Activated CD8-positive, alpha-beta memory T cell treated with anti-CD3 and anti-CD28 coated beads, Interleukin-2, amount 50 U/mL, for 24 hours (primary cell): ENCODE measurements around the gene SLC16A10.
"Not testable (repeated sequence)": the region's sequence is repeated elsewhere in the genome, so short reads cannot be mapped to it uniquely, and the experiment has no call there.

ENCODE experiments used
- DNase-seq: peaks from one replicate; pipeline ENCODE4 v3.0.0-alpha.2; 2020; ENCODE audit errors: extremely low read depth

Gene SLC16A10

GRCh38 chr6:111187874-111188273 is 100.6 kb downstream of the SLC16A10 start:
- DNase-seq: no peak

GRCh38 chr6:111189666-111190210 is 102.4 kb downstream of the SLC16A10 start:
- DNase-seq: not testable (repeated sequence)

- no peak for DNase-seq
These were observed 103.3 kb downstream of the SLC16A10 start for GRCh38 chr6:111190637-111191036.

- not testable (repeated sequence) for DNase-seq
These were observed 103.8 kb downstream of the SLC16A10 start for GRCh38 chr6:111191136-111191535.

- no peak for DNase-seq
These were observed 105.7 kb downstream of the SLC16A10 start for GRCh38 chr6:111192911-111193555.

- DNase-seq: no peak
These were observed 108.4 kb downstream of the SLC16A10 start for GRCh38 chr6:111195656-111196055.

- no peak for DNase-seq
These were observed 111.5 kb downstream of the SLC16A10 start for GRCh38 chr6:111198841-111199240.

- no peak for DNase-seq
These were observed 112.6 kb downstream of the SLC16A10 start for GRCh38 chr6:111199935-111200334.

- DNase-seq: no peak
These were observed 113.3 kb downstream of the SLC16A10 start for GRCh38 chr6:111200350-111201243.

GRCh38 chr6:111201244-111201554 is 113.9 kb downstream of the SLC16A10 start:
- no peak for DNase-seq

- DNase-seq: no peak
These were observed 114.5 kb downstream of the SLC16A10 start for GRCh38 chr6:111201764-111202163.

- not testable (repeated sequence) for DNase-seq
These were observed 116.2 kb downstream of the SLC16A10 start for GRCh38 chr6:111203539-111203938.

GRCh38 chr6:111204305-111204704 is 117.0 kb downstream of the SLC16A10 start:
- no peak for DNase-seq

- no peak for DNase-seq
These were observed 117.6 kb downstream of the SLC16A10 start for GRCh38 chr6:111204881-111205280.

GRCh38 chr6:111205502-111205901 is 118.2 kb downstream of the SLC16A10 start:
- no peak for DNase-seq

GRCh38 chr6:111207141-111207858 is 120.0 kb downstream of the SLC16A10 start:
- DNase-seq: no peak

- no peak for DNase-seq
These were observed 121.6 kb downstream of the SLC16A10 start for GRCh38 chr6:111208933-111209332.

GRCh38 chr6:111210194-111210728 is 123.0 kb downstream of the SLC16A10 start:
- no peak for DNase-seq

- no peak for DNase-seq
These were observed 124.2 kb downstream of the SLC16A10 start for GRCh38 chr6:111211411-111212030.

- no peak for DNase-seq
These were observed 125.3 kb downstream of the SLC16A10 start for GRCh38 chr6:111212625-111213024.

- DNase-seq: no peak
These were observed 127.8 kb downstream of the SLC16A10 start for GRCh38 chr6:111215131-111215530.

- no peak for DNase-seq
These were observed 132.5 kb downstream of the SLC16A10 start for GRCh38 chr6:111219785-111220184.
